HG02852 (cell line): ENCODE results near the gene S100A3.

Source experiments
- ATAC-seq: cut with Tn5 transposase; IDR thresholded peaks from one replicate; pipeline ENCODE4 v1.9.1; 2021; ENCODE audit warnings: mild to moderate bottlenecking, moderate library complexity; ENCODE audit not compliant: unreplicated experiment

Gene S100A3

DNA sequence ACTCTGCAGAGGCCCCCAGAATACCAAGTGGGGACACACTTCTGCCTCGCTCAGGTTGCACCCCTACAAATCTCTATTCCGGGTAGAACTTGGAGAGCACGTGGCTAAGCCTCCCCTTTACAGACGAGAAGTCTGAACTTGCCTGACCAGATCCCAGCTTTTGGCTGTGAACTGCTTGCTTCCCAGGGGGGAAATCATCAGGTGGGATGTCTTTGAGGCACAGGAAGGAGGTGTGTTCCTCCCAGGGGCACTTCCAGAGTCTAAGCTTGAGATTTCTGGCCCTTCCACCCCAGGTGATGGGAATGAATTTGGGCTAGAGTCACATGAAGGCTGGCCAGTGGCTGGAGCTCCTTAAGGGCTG lies 1.3 kb upstream of the S100A3 start:
- no peak for ATAC-seq

DNA sequence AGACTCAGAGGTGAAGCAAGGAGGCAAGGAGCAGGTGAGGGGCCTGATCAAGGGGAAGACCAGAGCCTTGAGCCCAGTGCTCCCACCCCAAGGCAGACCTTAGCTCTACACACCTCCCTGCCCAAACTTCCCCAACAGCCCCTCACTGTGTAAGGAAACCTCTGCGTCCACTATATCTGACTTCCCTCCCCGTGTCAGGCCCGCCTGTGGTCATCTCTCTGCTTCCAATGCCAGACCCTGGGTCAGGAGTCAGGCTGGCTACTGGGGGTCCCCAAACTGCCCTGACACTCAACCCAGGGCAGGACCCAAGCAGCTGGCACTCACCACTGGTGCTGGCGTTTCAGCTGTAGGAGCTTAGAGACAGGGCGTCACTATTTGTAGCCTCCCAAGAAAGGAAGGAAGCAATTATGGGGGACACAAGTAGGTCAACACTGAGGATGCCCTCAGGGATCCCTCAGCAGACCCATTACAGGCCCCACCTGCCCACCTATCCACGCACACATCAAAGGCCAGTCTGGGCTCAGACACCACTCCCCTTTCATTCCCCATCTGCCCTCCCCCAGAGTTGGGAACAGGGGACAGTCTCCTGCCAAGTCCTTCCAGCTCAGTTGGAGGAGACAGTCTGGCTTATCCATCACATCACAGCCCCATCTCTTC lies 811 bp upstream of the S100A3 start:
- ATAC-seq = no peak

DNA sequence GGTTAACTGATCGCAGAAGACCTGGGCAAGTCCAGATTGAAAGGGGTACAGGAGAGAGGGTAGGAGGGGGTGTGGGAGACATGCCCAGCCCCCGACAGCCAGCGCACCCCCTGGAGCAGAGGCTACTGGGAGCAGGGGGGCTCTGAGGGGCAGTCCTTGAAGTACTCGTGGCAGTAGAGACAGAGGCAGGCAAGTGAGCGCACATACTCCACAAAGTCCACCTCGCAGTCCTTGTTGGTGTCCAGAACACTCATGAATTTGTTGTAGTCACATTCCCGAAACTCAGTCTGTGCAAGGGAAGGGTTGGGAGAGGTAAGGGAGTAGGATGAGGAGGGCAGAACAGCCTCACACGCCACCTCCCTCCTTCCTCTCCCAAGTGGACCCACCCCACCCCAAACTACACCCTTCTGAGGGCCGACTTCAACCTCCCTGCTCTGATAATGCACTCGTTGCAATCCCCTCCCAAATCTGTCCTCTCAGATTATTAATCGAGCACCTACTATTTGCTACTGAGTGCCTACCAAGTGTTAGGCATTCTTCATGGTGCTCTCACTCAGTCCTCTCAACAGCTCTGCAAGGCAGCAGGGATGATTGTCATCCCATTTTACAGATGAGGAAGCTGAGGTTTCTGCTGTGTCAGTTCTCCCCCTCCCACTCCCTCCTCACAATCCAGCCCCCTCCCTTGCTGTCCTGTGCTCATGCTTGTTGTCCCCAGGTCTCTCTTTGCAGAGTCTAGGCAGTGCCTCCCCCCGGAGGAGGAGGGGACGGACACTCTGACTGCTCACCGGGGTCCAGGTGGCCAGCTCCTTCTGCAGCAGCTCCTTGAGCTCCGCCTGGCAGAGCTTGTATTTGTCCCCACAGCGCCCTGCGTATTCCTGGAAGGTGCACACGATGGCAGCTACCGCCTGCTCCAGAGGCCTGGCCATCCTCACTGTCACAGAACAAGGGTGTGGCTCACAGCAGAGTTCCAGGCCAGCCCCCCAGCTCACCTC lies 1.2 kb downstream of the S100A3 start:
- no peak for ATAC-seq

DNA sequence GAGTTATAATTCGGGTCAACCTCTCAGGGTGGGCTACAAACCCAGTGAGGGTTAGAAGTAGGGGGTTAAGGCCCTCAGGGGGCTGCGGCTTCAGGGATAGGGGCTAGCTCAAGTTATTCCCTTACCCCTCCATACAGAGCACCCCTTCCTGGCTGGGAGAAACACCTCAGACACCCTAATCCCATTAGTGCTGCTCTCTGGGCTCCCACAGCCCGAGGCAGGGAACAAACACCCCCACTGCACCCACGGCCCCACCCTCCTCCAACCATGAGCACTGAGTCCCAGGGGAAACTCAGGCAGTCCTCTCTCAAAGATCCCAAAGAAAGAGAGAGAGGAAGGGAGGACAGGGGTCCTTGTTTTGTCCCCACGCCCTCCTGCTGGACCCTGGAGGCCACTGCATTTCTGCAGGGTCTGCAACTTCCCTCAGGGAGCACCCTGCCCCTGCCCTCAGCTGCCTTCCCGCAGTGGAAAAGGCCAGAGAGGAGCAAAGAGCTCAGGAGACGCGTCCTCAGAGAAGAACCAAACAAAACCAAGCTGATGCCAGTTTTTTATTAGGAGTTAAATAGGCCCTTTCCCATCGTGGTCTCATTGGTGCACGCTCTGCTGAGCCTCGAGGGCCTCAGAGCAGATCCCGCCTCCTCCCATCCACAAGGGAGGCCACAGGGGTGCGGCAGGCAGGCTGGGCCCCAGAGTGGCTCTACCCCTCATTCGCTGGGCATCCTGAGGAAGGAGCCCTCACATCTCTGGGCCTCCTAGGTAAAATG lies 2.1 kb downstream of the S100A3 start:
- no peak for ATAC-seq

DNA sequence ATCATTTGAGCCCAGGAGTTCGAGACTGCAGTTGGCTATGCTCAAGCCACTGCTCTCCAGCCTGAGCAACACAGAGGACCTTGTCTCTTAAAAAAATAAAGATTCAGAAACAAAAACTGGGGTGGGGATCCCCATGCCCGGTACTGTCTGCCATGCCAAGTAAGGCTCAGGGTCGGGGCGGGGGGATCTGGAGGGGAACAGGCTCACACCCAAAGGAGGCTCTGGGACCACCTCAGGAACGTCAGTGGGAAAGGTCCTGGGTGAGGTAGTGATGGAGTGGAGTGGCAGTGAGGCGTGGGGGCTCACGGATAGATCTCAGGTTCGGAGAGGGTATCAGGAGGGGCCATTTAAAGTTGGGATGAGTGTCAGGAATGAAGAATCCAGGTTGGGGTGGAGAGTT lies 2.7 kb downstream of the S100A3 start:
- ATAC-seq = no peak

DNA sequence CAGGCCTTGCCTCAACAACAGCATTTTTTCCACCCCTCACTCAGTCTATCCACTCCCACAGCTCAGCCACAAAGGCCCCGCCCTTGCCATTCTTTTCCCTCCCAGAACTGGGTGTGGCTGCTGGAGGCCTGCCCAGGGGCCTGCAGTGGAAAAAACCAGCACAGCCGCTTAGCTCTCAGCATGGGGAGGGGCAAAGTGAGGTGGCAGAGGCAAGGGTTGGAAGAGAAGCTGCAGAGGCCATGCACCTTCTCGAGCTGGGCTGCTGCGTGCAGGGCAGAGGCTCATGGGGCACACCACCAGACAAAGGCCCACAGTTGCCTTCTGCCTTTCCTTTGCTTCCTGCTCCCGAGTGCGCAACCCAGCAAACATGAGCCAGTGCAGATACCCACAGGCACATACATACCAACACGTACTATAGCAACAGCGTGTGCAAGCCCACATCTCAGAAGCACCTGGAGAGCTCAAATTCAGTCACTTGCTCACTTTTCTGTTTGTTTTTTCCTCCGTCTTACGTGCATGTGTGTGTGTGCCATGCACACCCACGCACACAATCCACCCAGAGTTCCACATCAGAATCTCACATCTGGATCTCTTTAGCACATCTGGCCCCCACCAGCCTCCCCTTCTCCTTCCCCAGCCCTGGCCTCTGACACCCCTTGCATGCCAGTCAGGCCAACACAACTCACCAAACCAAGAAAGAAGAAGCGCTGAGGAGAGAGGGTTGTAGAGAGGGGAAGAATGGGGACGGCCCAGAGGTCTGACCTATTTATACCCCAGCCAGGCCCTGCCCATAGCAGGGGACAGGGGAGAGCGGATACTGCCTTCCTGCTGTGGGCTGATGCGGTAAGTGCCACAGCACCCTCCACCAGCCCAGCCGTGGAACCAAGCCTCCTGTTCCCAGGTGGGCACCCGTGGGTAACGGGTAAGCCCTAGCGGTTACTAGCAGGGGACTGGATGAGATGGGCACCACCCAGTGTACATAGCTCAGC lies 3.7 kb downstream of the S100A3 start, which contains the start of gene S100A4:
Gene S100A4, minus strand, starts transcription at position 740 of the 989 bp plus-strand sequence. CDS start 1,012 bp downstream, outside the sequence.
- ATAC-seq = peak; percentile 65

DNA sequence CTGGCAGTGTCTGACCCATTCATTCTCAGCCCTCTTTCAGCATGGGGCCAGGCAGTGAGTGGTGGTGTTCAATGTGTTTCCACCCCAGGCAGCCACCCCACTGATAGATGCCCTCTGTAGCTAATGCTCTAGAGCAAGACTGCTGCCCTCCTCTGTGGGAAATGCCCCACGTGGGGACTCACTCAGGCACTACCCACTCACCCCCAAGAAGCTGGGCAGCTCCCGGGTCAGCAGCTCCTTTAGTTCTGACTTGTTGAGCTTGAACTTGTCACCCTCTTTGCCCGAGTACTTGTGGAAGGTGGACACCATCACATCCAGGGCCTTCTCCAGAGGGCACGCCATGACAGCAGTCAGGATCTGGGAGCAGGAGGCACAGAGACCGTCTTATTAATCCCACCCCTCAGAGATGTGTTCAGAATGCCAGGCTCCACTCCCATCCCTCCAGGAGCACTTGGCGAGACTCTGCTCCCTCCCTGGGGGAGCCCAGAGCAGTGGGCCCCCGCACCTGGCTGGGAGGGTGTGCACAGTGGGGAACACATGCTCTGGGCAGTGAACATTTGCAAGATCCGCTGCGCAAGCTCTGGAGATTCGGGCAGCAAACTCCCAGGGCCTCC lies 4.5 kb downstream of the S100A3 start:
- ATAC-seq = no peak

DNA sequence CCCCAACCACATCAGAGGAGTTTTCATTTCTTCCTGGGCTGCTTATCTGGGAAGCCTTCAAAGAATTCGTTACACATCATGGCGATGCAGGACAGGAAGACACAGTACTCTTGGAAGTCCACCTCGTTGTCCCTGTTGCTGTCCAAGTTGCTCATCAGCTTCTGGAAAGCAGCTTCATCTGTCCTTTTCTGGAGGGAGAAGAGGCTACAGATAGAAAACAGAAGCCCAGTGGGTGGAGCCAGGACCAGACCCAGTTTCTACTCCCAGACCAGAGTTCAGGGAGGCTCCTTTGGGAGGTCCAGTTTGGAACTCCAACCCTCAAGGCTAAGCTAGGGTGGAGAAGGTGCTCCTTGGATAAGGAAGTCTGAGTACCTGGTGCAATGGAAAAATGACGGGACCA lies 5.3 kb downstream of the S100A3 start:
- ATAC-seq = no peak

DNA sequence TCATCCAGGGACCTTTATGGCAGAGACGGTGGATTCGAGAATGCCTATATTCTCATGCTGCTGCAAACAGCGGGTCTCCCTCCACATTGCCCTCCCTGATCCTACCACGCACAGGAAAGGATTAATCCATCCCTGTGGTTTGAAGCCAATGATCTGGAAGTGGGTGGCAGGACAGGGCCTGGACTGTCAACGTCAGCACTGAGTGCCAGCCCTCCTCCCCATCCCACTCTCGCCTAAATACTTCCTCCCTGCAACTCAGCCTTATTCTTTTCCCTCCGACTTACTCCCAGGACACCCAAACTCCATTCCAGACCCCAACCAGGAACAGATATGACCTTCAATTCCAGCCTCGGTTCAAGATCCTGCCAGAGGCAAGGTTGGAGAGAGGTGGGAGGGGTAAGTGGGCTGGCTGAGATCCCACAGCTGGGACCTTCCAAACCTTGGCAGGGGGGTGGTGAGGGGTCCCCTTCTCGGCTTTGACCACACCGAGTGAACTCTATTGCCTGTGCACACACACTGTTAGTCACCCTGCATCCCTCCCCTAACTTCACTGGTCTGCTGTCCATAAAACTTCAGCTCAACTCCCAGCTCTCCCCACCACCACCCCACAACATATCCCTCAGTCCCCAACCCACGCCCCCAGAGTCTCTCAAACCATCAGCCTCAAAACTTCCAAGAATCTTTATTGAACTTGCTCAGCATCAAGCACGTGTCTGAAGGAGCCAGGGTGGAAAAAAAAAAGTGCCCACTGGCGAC lies 5.9 kb downstream of the S100A3 start:
- no peak for ATAC-seq

DNA sequence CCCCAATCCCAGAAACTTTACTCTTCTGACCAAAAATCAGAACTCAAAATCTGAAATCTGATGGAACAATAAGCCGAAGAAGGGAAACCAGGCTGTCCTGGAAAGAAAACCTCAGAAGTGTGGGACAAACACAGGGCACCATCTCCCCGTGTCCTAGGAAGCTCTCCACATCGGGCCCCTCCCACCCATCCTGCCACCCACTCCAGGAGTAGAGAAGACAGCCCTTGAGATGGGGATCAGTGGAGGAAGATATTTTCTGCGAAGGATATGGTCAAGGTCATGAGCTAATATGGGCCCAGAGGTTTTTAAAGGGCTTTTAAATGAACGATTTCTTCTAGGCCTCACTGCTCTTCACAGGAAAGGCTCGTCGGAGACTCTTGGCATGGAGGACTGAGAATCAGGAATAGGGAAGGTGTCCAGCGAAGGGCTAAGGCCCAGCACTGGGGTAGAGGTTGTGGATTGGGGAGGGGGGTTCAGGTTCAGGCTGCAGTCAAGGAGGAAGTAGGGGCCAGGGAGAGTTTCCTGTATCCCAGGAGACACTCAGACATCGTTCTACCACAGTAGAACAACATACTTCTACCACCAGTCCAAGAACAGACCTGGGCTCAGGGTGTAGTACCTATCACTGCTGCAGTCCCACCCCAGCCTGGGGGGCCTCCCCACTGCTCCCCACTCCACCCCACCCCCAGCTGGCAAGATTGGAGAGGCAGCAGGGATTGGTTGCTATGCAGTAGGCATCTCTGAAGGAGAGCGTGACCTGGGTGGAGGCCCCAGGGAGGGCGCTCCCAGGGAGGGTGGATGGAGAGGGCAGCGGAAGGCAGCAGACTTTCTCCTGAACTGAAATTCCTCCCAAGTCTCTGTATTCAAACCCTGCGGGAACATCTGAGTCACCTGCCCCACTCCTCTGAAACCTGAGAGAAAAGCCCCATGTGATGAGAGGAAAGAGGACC lies 7.1 kb downstream of the S100A3 start:
- no peak for ATAC-seq

DNA sequence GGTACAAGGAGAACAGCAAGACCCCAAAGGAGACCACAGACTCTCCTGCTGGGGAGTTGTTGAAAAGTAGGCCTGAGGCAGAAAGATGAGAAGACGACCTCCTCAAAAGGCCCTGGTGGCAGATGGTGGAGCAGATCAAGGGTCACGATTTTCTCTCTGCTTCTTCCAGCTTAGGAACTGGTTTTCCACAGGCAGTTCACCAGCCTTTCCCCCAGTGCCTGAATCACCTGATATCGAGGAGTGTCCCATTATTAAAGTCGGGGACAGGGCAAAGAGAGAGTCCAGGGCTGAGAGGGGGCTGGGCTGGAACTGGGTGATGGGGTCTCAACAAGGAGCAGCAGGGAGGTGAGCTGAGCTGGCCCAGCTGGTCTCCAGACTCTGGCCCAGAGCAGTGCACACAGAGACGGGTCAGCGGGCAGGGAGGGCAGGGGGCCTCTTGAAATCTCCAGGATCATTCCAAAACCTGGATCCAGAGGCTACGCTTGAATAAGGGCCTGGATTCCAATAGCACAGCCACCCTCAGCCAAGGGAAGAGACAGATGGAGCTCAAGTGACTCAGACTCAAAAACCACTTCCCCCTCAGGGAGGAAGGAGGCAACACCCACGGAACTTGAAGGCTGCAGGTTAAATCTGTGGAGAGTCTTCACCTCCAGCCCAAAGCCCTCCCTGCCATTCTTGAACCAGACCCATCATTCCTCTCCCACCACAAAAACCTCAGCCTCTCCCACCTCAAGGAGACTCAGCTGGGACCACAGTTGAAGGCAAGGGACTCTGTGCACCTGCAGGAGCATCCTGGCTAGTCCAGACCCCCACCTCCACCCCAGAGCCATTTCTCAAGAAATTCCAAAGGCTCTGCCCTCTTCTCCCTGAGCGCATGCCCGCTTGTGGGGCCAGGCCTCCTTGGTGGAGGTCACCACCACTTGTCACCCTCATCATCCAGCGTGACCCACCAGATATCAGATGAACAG lies 8.4 kb downstream of the S100A3 start, which contains the start of gene S100A5:
Gene S100A5, minus strand, starts transcription at position 541 of the 968 bp plus-strand sequence. CDS start 743 bp downstream, outside the sequence.
- no peak for ATAC-seq

DNA sequence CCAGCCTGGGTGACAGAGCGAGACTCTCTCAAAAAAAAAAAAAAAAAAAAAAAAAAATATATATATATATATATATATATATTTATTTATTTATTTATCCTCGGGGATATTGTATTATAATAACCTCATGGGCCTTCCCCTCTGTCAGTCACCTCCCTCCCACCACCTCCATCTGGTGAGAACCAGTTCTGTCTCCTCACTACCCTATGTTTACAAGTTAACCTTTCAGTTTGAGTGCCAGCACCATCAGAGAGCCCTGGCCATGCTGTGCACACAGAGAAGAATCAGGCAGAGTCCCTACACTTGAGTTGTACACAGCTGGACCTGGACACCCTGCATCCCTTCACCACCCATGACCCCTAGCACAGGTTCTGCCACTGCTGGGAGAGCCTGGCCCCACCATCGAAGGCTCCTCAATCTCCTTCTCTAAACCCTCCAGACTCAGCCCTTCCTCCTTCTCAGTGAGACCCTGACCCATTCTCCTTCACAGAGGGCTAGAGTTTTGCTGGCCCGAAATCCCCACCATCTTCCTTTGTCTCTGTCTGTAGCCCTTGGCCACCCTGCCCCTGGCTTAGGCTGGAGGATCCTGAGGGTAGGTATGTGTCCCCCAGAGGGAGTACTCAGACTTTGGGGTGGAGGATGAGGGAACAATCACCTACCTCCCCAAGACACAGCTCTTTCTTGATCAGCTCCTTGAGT lies 9.5 kb downstream of the S100A3 start:
- no peak for ATAC-seq

DNA sequence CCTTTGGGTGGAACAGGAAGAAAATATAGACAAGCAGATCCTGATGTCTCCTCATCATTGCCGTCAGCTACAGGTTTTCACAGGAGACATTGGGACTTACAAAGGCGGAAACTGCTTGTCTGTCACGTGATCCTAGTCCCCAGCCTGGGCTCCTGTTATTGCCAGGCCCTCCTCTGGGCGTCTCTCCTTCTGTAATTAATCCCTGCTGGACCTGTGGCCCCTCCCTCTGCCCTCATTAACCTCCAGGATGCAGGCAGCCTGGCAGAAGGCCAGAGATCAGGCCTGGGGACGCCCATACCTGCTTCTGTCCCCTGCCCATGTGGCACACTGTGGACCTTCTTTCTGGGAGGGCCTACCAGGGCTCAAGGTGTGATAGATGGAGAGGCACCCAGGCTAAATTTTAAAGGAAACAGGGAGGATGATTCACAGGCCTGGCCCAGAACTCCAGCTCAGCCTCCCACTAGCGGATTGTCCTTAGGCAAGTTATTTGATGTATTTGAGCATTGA lies 10.7 kb downstream of the S100A3 start:
- ATAC-seq = no peak

DNA sequence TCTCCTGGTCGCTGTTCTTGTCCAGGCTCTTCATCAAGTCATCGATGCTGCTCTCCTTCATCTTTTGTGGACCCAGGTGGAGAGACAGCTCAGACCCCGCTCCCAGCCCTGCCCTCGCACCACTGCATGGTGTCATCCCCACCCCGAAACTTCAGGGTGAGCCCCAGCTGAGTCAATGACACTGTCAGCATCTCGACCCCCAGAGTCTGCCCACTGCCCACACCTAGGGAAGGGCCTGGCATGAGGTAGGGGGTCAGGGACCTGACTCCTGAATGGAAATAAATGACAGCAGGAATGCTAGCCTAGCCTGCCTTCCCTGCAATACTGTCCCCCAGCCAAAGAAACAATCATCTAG lies 11.7 kb downstream of the S100A3 start:
- ATAC-seq = no peak

DNA sequence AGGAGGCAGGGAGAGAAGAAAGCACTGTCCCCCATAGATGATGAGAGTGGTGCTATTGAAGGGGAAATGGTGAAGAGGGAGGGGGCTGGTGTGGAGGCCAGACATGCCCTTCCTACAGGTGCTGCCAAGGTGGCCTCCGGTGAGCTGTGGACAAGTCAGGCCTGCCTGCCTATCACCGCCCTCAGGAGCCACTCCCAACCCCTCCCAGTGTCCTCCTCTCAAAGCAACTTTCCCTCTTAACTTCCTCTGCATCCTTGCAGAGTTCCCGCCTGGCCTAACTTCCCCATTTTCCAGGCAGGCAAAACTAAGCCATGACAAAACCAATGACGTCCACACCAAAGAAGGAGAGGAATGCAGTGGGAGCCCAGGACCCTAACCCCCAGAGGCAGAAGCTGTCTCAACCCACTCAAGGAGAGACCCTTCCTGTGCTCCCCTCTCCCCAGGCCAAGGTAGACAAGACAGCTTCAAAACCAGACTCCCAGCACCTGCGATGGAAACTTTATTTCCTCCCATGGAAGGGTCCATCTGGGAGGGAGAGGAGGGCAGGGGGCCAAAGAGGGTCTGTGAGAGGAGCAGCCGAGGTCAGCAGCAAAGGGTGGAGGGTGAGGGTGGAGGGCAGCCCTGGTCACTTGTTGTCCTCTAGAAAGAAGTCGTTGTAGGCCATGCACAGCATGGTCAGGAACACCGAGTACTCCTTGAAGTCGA lies 12.2 kb downstream of the S100A3 start:
- no peak for ATAC-seq
